Bronchial epithelial cell (primary cell): ENCODE measurements around the gene MAP3K5. TPM values are rescaled to one million over a fixed set of nuclear protein-coding genes. Genes with fewer than 3 reads are reported as not detected.

Experiments used
- DNase-seq: peaks from one replicate; pipeline ENCODE4 v3.0.0-alpha.2; 2010; ENCODE audit warnings: low read depth
- FAIRE-seq: peaks from 2 replicates; lab custom pipeline; 2011; peaks lifted over from hg19 to GRCh38; lab: Jason Lieb, UNC
- H3K27me3 ChIP-seq: 2 replicates; pipeline ENCODE4 v1.5.1; 2011; ENCODE audit warnings: low read length; ENCODE audit not compliant: control insufficient read depth, insufficient read depth
- H3K36me3 ChIP-seq: 2 replicates; pipeline ENCODE4 v1.5.1; 2011; ENCODE audit warnings: low read length; ENCODE audit not compliant: control insufficient read depth, insufficient read depth
- H3K4me3 ChIP-seq: 2 replicates; pipeline ENCODE4 v1.5.1; 2011; ENCODE audit warnings: mild to moderate bottlenecking, low read depth, low read length, control low read depth
- total RNA-seq: library from RNA; depleted of rRNA; stranded (reverse); fragments of >200 nt; gene quantifications from 2 replicates; pipeline ENCODE4 v1.2.1, GENCODE V29; 2014
- TF ChIP-seq, protein P1 (sequence below): IDR thresholded peaks from 2 replicates; pipeline ENCODE4 v1.5.1; 2011; ENCODE audit warnings: mild to moderate bottlenecking, moderate library complexity, low read length, control low read depth, inconsistent platforms; ENCODE audit not compliant: insufficient read depth, severe bottlenecking

MAP3K5 gene
- total RNA-seq, 1 donor from 2014 or later: 8.2 TPM

DNA sequence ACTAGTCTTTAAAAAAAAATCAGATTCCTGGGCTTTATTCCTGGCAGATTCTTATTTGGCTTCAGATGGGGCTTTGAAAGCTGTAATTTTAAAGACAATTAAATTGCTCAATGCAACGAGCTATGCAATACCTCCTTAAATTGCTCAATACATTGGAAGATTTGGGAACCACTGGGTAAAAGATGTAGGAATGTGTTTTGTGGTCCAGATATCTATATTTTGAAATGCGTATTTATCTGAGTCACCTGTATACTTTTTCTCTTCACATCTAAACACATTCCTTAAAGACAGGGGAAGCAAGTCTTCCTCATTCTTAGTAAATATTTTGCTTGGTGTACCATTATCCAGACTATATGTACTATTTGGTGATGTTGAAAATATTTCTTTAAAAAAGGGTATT, 212.5 kb downstream of the MAP3K5 start:
- peaks cover 1% of the 10 kb centered on the region for H3K36me3 ChIP-seq
- DNase-seq (no peak), FAIRE-seq (no peak)
- no peaks in the 10 kb centered on the region for H3K27me3 ChIP-seq
- TF ChIP-seq, protein P1, sequence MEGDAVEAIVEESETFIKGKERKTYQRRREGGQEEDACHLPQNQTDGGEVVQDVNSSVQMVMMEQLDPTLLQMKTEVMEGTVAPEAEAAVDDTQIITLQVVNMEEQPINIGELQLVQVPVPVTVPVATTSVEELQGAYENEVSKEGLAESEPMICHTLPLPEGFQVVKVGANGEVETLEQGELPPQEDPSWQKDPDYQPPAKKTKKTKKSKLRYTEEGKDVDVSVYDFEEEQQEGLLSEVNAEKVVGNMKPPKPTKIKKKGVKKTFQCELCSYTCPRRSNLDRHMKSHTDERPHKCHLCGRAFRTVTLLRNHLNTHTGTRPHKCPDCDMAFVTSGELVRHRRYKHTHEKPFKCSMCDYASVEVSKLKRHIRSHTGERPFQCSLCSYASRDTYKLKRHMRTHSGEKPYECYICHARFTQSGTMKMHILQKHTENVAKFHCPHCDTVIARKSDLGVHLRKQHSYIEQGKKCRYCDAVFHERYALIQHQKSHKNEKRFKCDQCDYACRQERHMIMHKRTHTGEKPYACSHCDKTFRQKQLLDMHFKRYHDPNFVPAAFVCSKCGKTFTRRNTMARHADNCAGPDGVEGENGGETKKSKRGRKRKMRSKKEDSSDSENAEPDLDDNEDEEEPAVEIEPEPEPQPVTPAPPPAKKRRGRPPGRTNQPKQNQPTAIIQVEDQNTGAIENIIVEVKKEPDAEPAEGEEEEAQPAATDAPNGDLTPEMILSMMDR: no peak
- no peak overlapping the region for H3K4me3 ChIP-seq

GRCh38 chr6:136576821-136577220, 215.5 kb downstream of the MAP3K5 start:
- FAIRE-seq (no peak), DNase-seq (peak; percentile 48)
- no peaks in the 10 kb centered on the region for H3K27me3 ChIP-seq
- no peak overlapping the region for H3K4me3 ChIP-seq
- H3K36me3 ChIP-seq: peaks cover 1% of the 10 kb centered on the region
- TF ChIP-seq, protein P1: no peak

DNA sequence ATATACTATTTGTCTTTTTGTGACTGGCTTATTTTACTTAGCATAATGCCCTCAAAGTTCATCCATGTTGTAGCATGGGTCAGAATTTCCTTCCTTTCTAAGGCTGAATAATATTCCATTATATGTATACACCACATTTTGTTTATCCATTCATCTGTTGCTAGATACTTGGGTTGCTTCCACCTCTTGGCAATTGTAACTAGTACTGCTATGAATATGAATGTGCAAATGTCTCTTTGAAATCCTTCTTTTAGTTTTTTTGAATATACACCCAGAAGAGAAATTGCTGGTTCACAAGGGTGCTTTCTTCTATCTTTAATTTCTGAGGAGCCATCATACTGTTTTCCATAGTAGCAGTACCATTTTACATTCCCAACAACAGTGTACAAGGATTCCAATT, 220.8 kb downstream of the MAP3K5 start:
- no peaks in the 10 kb centered on the region for H3K36me3 ChIP-seq
- FAIRE-seq: no peak

DNA sequence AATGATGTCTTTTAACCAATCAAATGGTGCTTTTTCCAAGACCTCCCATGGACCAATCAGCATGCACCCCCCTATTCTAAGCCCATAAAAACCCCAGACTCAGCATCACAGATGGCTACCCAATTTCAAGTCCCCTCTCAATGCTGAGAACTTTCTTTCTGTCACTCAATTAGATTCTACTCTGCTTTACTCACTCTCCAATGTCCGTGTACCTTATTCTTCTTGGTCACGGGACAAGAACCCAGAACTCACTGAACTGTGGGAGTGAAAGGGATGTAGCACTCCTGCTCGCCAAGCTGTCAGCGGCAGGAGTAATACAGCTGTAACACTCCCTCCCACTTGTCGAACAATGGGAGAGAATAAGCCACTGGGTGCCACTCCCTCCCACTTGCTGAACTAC, 221.2 kb downstream of the MAP3K5 start:
- FAIRE-seq (no peak), DNase-seq (no peak)
- Histone ChIP-seq H3K4me3 (no peak overlapping the region), H3K36me3 (no peaks in the 10 kb centered on the region), H3K27me3 (no peaks in the 10 kb centered on the region)
- TF ChIP-seq, protein P1: no peak

More for the DNA sequence above, 220.8 kb downstream of the MAP3K5 start:
- no peak for DNase-seq
- TF ChIP-seq, protein P1: no peak
- Histone ChIP-seq H3K4me3 (no peak overlapping the region), H3K27me3 (no peaks in the 10 kb centered on the region)

- Histone ChIP-seq H3K4me3 (no peak overlapping the region), H3K36me3 (no peaks in the 10 kb centered on the region), H3K27me3 (no peaks in the 10 kb centered on the region)
- DNase-seq (no peak), FAIRE-seq (no peak)
- TF ChIP-seq, protein P1: no peak
Measured at GRCh38 chr6:136568129-136568528, 224.1 kb downstream of the MAP3K5 start.

GRCh38 chr6:136567688-136568087, 224.6 kb downstream of the MAP3K5 start:
- H3K36me3 ChIP-seq: no peaks in the 10 kb centered on the region
- no peak for FAIRE-seq

More at GRCh38 chr6:136567688-136568087, 224.6 kb downstream of the MAP3K5 start:
- Histone ChIP-seq H3K4me3 (no peak overlapping the region), H3K27me3 (no peaks in the 10 kb centered on the region)
- no peak for DNase-seq
- TF ChIP-seq, protein P1: no peak
